PC-9 (cell line): ENCODE results near the gene NCOA3.

Experiments
- EZH2 ChIP-seq: fragments of 200-600 bp; sonication (generic); IDR thresholded peaks from 2 replicates; pipeline ENCODE4 v1.8.0; 2017; ENCODE audit warnings: antibody characterized with exemption, low read depth
- TF ChIP-seq, protein P1 (sequence below): fragments of 200-600 bp; sonication (generic); conservative IDR thresholded peaks from 2 replicates; pipeline ENCODE4 v1.6.1; 2017; ENCODE audit warnings: mixed run types, antibody characterized with exemption, mild to moderate bottlenecking, moderate library complexity

DNA sequence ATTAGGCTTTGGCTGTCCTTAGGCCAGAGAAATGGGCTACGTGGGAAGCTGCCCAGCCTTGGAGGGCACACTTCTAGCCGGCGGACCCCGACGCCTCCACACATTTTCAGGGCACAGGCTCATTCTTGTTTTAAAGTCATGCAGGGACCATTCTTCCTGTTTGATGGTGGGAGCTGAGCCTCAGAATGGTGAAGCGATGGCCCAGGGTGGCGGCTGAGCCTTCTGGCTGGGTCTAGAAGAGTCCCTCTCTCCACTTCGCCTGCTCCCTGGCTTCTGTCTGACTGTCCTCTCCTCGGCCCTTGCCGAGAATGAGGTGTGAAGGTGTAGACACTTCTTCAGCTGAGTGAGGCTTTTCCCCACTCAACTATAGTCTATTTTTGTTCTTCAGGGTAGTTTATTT lies 169.2 kb downstream of the NCOA3 start:
- TF ChIP-seq EZH2, result no peak
- TF ChIP-seq, protein P1, sequence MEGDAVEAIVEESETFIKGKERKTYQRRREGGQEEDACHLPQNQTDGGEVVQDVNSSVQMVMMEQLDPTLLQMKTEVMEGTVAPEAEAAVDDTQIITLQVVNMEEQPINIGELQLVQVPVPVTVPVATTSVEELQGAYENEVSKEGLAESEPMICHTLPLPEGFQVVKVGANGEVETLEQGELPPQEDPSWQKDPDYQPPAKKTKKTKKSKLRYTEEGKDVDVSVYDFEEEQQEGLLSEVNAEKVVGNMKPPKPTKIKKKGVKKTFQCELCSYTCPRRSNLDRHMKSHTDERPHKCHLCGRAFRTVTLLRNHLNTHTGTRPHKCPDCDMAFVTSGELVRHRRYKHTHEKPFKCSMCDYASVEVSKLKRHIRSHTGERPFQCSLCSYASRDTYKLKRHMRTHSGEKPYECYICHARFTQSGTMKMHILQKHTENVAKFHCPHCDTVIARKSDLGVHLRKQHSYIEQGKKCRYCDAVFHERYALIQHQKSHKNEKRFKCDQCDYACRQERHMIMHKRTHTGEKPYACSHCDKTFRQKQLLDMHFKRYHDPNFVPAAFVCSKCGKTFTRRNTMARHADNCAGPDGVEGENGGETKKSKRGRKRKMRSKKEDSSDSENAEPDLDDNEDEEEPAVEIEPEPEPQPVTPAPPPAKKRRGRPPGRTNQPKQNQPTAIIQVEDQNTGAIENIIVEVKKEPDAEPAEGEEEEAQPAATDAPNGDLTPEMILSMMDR, result no peak
